C4-2B (cell line): ENCODE measurements around the gene SIRT5.

Experiments used
- H3K27ac ChIP-seq: fragments of 450-650 bp; 2 replicates; pipeline ENCODE4 v1.5.1; 2017
- CTCF ChIP-seq: fragments of 450-650 bp; conservative IDR thresholded peaks from 2 replicates; pipeline ENCODE4 v1.5.1; 2017; ENCODE audit warnings: mild to moderate bottlenecking
- ZFX ChIP-seq: fragments of 450-650 bp; IDR thresholded peaks from 2 replicates; pipeline ENCODE4 v1.6.1; 2017

The SIRT5 gene

GRCh38 chr6:13560651-13561044, 13.8 kb upstream of the SIRT5 start:
- H3K27ac ChIP-seq, result no peak overlapping the region
- TF ChIP-seq CTCF (no peak), ZFX (no peak)

- TF ChIP-seq ZFX (no peak), CTCF (no peak)
These were observed 12.7 kb upstream of the SIRT5 start for GRCh38 chr6:13561624-13562267.

GRCh38 chr6:13563009-13563408, 11.4 kb upstream of the SIRT5 start:
- TF ChIP-seq ZFX (no peak), CTCF (no peak)
- H3K27ac ChIP-seq, result no peak overlapping the region

More at GRCh38 chr6:13561624-13562267, 12.7 kb upstream of the SIRT5 start:
- no peak overlapping the region for H3K27ac ChIP-seq

- no peak overlapping the region for H3K27ac ChIP-seq
These were observed 8.5 kb upstream of the SIRT5 start for GRCh38 chr6:13565921-13566320.

GRCh38 chr6:13566500-13566899, 7.9 kb upstream of the SIRT5 start:
- TF ChIP-seq CTCF (no peak), ZFX (no peak)
- H3K27ac ChIP-seq, result no peak overlapping the region

More at GRCh38 chr6:13565921-13566320, 8.5 kb upstream of the SIRT5 start:
- no peak for TF ChIP-seq CTCF
- TF ChIP-seq ZFX, result no peak

- TF ChIP-seq ZFX, result no peak
- TF ChIP-seq CTCF, result no peak
- no peak overlapping the region for H3K27ac ChIP-seq
These were observed 5.4 kb upstream of the SIRT5 start for GRCh38 chr6:13568970-13569369.

GRCh38 chr6:13572240-13572639, 2.2 kb upstream of the SIRT5 start:
- TF ChIP-seq CTCF (no peak), ZFX (no peak)
- H3K27ac ChIP-seq, result no peak overlapping the region
